Effector memory CD8-positive, alpha-beta T cell (primary cell): Measurements from ENCODE around the gene WDR45B.

Experiments
- ATAC-seq: fragments of 150-1000 bp; cut with Tn5 transposase; replicated peaks from 2 replicates; pipeline ENCODE4 v1.10.0; 2021; ENCODE audit warnings: mild to moderate bottlenecking, moderate library complexity
- DNase-seq, 3 experiments: peaks; one replicate each; pipeline ENCODE4 v3.0.0; 2021
- H3K27ac Mint-ChIP-seq, 2 donors: one replicate each; pipeline ENCODE4 v1.8.0; 2022; ENCODE audit warnings: mild to moderate bottlenecking in 2 of 2, mixed read lengths in 2 of 2, moderate library complexity in 2 of 2
- H3K27me3 Mint-ChIP-seq, 2 donors: one replicate each; pipeline ENCODE4 v1.8.0; 2022; ENCODE audit warnings: mixed read lengths in 2 of 2
- H3K36me3 Mint-ChIP-seq: one replicate; pipeline ENCODE4 v1.8.0; 2022; ENCODE audit warnings: mild to moderate bottlenecking, moderate library complexity, mixed read lengths; ENCODE audit not compliant: insufficient read depth
- H3K4me1 Mint-ChIP-seq, 2 donors: one replicate each; pipeline ENCODE4 v1.8.0; 2022; ENCODE audit warnings: low read depth in 2 of 2, mixed read lengths in 2 of 2
- H3K4me3 Mint-ChIP-seq, 2 donors: one replicate each; pipeline ENCODE4 v1.8.0; 2022; ENCODE audit warnings: mild to moderate bottlenecking in 2 of 2, mixed read lengths in 2 of 2, moderate library complexity in 2 of 2
- H3K9me3 Mint-ChIP-seq, 2 donors: one replicate each; pipeline ENCODE4 v1.8.0; 2022; ENCODE audit warnings: mixed read lengths in 2 of 2

WDR45B gene

GRCh38 chr17:82602986-82603710 lies 45.1 kb downstream of the WDR45B start:
- Mint-ChIP-seq H3K27me3 (no peaks in the 10 kb centered on the region), H3K27ac (peak overlapping the region in 1 of 2 donors; percentile 82), H3K36me3 (peaks cover 61% of the 10 kb centered on the region), H3K9me3 (no peaks in the 10 kb centered on the region), H3K4me1 (peaks cover 3 to 7% of the 10 kb centered on the region in 2 donors), H3K4me3 (no peak overlapping the region)
- ATAC-seq (no peak), DNase-seq (no peak)

GRCh38 chr17:82602487-82602886 lies 45.8 kb downstream of the WDR45B start:
- no peak overlapping the region for H3K4me3 Mint-ChIP-seq
- no peak for ATAC-seq
- peaks cover 56% of the 10 kb centered on the region for H3K36me3 Mint-ChIP-seq
- DNase-seq, result no peak
- peak overlapping the region in 1 of 2 donors; percentile 82 for H3K27ac Mint-ChIP-seq
- H3K27me3 Mint-ChIP-seq, result no peaks in the 10 kb centered on the region
- no peaks in the 10 kb centered on the region for H3K9me3 Mint-ChIP-seq
- peaks cover 3 to 8% of the 10 kb centered on the region in 2 donors for H3K4me1 Mint-ChIP-seq

GRCh38 chr17:82601447-82602000 lies 46.7 kb downstream of the WDR45B start:
- ATAC-seq, result no peak
- no peak for DNase-seq
- no peaks in the 10 kb centered on the region for H3K9me3 Mint-ChIP-seq
- no peak overlapping the region for H3K27ac Mint-ChIP-seq
- H3K4me3 Mint-ChIP-seq, result no peak overlapping the region
- H3K36me3 Mint-ChIP-seq, result peaks cover 56% of the 10 kb centered on the region
- no peaks in the 10 kb centered on the region for H3K27me3 Mint-ChIP-seq
- peaks cover 3 to 10% of the 10 kb centered on the region in 2 donors for H3K4me1 Mint-ChIP-seq

- Mint-ChIP-seq H3K36me3 (peaks cover 52% of the 10 kb centered on the region), H3K27ac (no peak overlapping the region), H3K4me3 (no peak overlapping the region), H3K9me3 (no peaks in the 10 kb centered on the region), H3K4me1 (peaks cover 3 to 10% of the 10 kb centered on the region in 2 donors), H3K27me3 (no peaks in the 10 kb centered on the region)
- DNase-seq, result no peak
- no peak for ATAC-seq
These were observed 47.4 kb downstream of the WDR45B start for GRCh38 chr17:82600731-82601446.

- Mint-ChIP-seq H3K27ac (no peak overlapping the region), H3K4me1 (peaks cover 4 to 13% of the 10 kb centered on the region in 2 donors), H3K9me3 (no peaks in the 10 kb centered on the region), H3K4me3 (no peak overlapping the region), H3K36me3 (peaks cover 45% of the 10 kb centered on the region), H3K27me3 (no peaks in the 10 kb centered on the region)
- DNase-seq, result no peak
- ATAC-seq, result no peak
These were observed 48.3 kb downstream of the WDR45B start for GRCh38 chr17:82599674-82600661.

- H3K9me3 Mint-ChIP-seq, result no peaks in the 10 kb centered on the region
- H3K4me3 Mint-ChIP-seq, result no peak overlapping the region
- no peak for ATAC-seq
- DNase-seq, result no peak
- peaks cover 33% of the 10 kb centered on the region for H3K36me3 Mint-ChIP-seq
- peak overlapping the region in 1 of 2 donors; percentile 12 for H3K27ac Mint-ChIP-seq
- no peaks in the 10 kb centered on the region for H3K27me3 Mint-ChIP-seq
- peaks cover 17 to 23% of the 10 kb centered on the region in 2 donors for H3K4me1 Mint-ChIP-seq
These were observed 49.8 kb downstream of the WDR45B start for GRCh38 chr17:82598256-82599119.

- no peak for DNase-seq
- H3K36me3 Mint-ChIP-seq, result peaks cover 23% of the 10 kb centered on the region
- no peak for ATAC-seq
- H3K4me3 Mint-ChIP-seq, result no peak overlapping the region
- H3K27ac Mint-ChIP-seq, result peak overlapping the region in 1 of 2 donors; percentile 53
- no peaks in the 10 kb centered on the region for H3K9me3 Mint-ChIP-seq
- peaks cover 28 to 32% of the 10 kb centered on the region in 2 donors for H3K4me1 Mint-ChIP-seq
- H3K27me3 Mint-ChIP-seq, result no peaks in the 10 kb centered on the region
These were observed 51.2 kb downstream of the WDR45B start for GRCh38 chr17:82596837-82597672.

GRCh38 chr17:82596296-82596695 lies 51.9 kb downstream of the WDR45B start:
- H3K4me3 Mint-ChIP-seq, result no peak overlapping the region
- H3K27ac Mint-ChIP-seq, result no peak overlapping the region
- no peak for ATAC-seq
- peaks cover 21% of the 10 kb centered on the region for H3K36me3 Mint-ChIP-seq
- no peaks in the 10 kb centered on the region for H3K9me3 Mint-ChIP-seq
- H3K4me1 Mint-ChIP-seq, result peaks cover 33 to 37% of the 10 kb centered on the region in 2 donors
- H3K27me3 Mint-ChIP-seq, result no peaks in the 10 kb centered on the region
- DNase-seq, result no peak

GRCh38 chr17:82595893-82596292 lies 52.4 kb downstream of the WDR45B start:
- ATAC-seq (no peak), DNase-seq (no peak)
- H3K27ac Mint-ChIP-seq, result no peak overlapping the region
- H3K36me3 Mint-ChIP-seq, result peaks cover 18% of the 10 kb centered on the region
- no peaks in the 10 kb centered on the region for H3K27me3 Mint-ChIP-seq
- H3K4me3 Mint-ChIP-seq, result no peak overlapping the region
- H3K4me1 Mint-ChIP-seq, result peaks cover 33 to 37% of the 10 kb centered on the region in 2 donors
- no peaks in the 10 kb centered on the region for H3K9me3 Mint-ChIP-seq

GRCh38 chr17:82594571-82594970 lies 53.7 kb downstream of the WDR45B start:
- DNase-seq, result no peak
- H3K9me3 Mint-ChIP-seq, result no peaks in the 10 kb centered on the region
- H3K4me1 Mint-ChIP-seq, result peaks cover 33 to 37% of the 10 kb centered on the region in 2 donors

GRCh38 chr17:82593590-82594087 lies 54.6 kb downstream of the WDR45B start:
- H3K36me3 Mint-ChIP-seq, result peaks cover 6% of the 10 kb centered on the region
- DNase-seq (peak in 2 of 3 experiments; percentile 9 to 14), ATAC-seq (peak; percentile 46)
- peaks cover 33 to 37% of the 10 kb centered on the region in 2 donors for H3K4me1 Mint-ChIP-seq
- H3K9me3 Mint-ChIP-seq, result no peaks in the 10 kb centered on the region
- H3K27ac Mint-ChIP-seq, result peak overlapping the region; percentile 93 to 96
- no peaks in the 10 kb centered on the region for H3K27me3 Mint-ChIP-seq
- peak overlapping the region; percentile 80 to 84 for H3K4me3 Mint-ChIP-seq

More at GRCh38 chr17:82594571-82594970, 53.7 kb downstream of the WDR45B start:
- peak overlapping the region; percentile 54 to 96 for H3K27ac Mint-ChIP-seq
- H3K4me3 Mint-ChIP-seq, result peak overlapping the region; percentile 80 to 84
- no peak for ATAC-seq
- H3K27me3 Mint-ChIP-seq, result no peaks in the 10 kb centered on the region
- peaks cover 11% of the 10 kb centered on the region for H3K36me3 Mint-ChIP-seq
